Renal pelvis (tissue), 4 donors: ENCODE results near the gene LMAN2. TPM values are rescaled to one million over a fixed set of nuclear protein-coding genes. Genes with fewer than 3 reads are reported as not detected.
"Not testable (repeated sequence)": the region's sequence is repeated elsewhere in the genome, so short reads cannot be mapped to it uniquely, and the experiment has no call there.

Experiments used
- DNase-seq: peaks from one replicate; pipeline ENCODE4 v3.0.0-alpha.2; 2013
- polyA plus RNA-seq, 3 donors: library from polyadenylated mRNA; unstranded; fragments of 120-200 nt; gene quantifications; one replicate each; pipeline ENCODE4 v1.2.1, GENCODE V29; 2013; ENCODE audit not compliant: insufficient read length in 3 of 3

The LMAN2 gene
- polyA plus RNA-seq, 3 donors, result 139 to 165 (median 142) TPM

DNA sequence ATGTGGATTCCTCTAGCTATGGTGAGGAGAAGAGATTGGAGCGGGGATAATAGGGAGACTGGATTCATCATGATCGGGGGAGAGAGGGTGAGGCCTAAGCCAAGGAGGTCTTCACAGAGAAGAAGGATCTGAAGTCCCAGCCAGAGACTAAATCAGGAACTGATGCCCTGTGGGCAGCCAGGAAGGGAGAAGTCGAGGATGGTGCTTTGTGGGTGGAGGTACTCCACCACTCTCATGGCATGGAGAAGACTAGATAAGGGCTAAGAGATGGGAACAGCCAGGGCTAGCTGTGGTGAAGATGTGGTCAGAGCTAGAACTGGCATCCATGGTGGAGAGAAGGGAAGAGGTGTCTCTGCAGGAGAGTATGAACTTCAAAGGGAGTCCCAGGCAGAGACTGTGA lies 3.2 kb upstream of the LMAN2 start:
- no peak for DNase-seq

- DNase-seq, result no peak
Measured at GRCh38 chr5:177354256-177354655, 2.8 kb upstream of the LMAN2 start.

GRCh38 chr5:177353093-177353492 lies 1.6 kb upstream of the LMAN2 start:
- no peak for DNase-seq

DNA sequence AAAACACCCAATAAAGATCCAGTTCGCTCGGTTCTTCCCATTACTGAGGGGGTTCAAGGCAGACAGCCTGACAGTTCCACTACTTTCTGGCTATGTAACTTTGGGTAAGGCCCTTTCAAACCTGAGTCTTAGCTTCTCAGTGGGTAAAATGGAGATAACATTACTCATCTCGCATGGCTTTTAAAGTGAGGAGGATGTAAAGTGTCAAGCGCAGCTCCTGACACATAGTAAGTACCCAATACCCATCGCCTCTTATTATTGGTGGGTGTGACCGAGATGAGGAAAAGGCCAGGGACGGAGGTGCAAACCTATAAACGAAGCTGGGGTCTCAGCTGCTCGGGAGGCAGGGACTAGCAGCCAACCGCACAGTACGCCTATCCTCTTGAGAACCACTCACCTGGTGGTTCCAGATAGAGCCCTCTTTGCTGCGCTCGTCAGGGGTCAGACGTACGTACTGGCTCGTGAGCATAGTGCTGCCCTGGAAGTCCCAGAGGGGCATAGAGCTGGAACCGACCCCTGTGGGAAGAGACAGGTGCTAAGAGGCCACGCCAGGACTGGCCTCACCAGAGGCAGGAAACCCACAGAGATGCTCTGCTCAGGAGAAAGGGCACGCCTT lies 584 bp downstream of the LMAN2 start:
- no peak for DNase-seq

GRCh38 chr5:177349762-177350161 lies 1.7 kb downstream of the LMAN2 start:
- no peak for DNase-seq

- no peak for DNase-seq
Measured at GRCh38 chr5:177349362-177349647, 2.2 kb downstream of the LMAN2 start.

DNA sequence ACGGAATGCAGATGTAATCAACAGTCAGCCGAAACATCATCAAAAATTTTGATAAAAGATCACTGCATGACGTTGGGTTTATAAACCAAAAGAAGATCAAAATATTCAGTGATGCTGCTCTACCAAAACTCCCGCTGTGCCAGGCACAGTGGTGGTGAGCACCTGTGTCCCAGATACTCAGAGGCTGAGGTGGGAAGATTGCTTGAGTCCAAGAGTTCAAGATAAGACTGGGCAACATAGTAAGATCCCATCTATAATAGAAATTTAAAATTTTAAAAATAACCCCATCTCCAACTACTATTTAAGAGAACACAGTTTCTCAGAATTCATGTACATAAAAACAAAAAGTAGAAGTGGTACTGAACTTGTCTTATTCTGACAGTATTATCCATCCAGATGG lies 3.8 kb downstream of the LMAN2 start:
- no peak for DNase-seq

DNA sequence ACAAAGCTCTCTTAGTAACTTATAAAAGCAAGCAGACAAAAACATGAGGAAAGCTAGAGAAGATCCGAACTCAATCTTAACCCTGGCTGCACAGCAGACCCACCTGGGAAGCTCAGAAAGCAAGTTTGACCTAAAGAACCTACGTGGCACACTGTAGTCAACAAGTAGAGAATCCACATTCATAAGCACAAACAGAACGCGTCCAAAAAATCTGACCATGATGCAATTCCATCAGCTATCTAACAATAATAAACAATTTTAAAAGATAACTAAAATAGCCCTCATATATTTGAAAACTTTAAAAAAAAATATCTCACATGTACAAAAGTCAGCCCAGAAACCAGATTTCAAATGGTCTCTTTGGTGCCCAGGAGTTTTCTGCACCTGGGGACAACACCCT lies 4.6 kb downstream of the LMAN2 start:
- no peak for DNase-seq

DNA sequence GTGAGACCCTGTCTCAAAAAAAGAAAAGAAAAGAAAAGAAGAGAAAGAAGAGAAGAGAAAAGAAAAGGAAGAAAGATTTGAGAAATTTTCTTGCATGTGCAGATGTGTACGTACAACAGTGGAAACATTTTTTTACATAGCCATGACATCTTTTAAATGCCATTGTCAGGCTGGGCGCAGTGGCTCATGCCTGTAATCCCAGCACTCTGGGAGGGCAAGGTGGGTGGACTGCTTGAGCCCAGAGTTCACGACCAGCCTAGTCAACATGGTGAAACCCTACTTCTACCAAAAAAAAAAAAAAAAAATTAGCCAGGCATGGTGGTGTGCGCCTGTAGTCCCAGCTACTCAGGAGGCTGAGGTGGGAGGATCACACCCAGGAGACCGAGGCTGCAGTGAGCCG lies 6.6 kb downstream of the LMAN2 start:
- no peak for DNase-seq

DNA sequence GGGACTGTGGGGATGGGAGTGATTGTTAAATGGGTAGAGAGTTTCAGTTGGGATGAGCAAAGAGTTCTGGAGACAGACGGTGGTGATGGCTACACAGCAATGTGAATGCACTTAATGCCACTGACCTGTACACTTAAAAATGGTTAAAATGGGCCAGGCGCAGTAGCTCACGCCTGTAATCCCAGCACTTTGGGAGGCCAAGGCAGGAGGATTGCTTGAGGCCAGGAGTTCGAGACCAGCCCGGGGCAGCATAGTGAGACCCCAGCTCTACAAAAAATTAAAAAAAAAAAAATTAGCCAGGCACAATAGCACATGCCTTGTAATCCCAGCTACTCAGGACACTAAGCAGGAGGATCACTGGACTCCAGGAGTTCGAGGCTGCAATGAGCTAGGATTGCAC lies 7.7 kb downstream of the LMAN2 start:
- no peak for DNase-seq

DNA sequence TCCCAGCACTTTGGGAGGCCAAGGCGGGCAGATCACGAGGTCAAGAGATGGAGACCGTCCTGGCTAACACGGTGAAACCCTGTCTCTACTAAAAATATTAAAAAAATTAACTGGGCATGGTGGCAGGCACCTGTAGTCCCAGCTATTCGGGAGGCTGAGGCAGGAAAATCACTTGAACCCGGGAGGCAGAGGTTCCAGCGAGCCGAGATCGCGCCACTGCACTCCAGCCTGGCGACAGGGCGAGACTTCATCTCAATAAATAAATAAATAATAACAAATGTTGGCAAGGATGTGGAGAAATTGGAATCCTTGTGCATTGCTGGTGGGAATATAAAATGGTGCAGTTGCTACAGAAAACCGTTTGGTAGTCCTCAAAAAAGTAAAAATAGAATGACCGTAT lies 8.5 kb downstream of the LMAN2 start:
- DNase-seq, result not testable (repeated sequence)

DNA sequence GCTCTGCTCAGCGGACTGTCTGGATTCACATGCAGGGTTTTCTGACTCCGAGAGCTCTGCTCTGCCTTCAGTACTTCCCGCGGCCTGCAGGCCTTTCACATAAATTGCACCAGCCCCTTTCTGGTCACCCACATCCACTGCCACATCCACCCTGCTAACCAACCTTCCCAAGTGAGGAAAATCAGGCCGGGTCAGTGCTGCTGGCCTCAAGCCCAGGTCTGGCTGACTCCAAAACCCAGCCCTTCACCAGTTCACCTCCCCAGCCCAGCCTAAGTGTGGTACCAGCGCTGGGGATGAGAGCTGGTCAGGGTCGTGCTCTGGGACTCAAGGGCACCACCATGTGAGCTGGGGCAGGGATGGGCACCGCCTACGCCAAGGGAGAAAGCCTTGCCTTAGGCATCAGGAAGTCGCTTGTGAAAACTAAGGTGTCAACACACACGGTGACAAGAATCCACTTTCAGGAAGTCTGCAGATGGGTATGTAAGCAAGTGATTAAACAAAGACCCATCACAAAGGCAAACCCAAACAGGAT lies 12.3 kb downstream of the LMAN2 start:
- no peak for DNase-seq

DNA sequence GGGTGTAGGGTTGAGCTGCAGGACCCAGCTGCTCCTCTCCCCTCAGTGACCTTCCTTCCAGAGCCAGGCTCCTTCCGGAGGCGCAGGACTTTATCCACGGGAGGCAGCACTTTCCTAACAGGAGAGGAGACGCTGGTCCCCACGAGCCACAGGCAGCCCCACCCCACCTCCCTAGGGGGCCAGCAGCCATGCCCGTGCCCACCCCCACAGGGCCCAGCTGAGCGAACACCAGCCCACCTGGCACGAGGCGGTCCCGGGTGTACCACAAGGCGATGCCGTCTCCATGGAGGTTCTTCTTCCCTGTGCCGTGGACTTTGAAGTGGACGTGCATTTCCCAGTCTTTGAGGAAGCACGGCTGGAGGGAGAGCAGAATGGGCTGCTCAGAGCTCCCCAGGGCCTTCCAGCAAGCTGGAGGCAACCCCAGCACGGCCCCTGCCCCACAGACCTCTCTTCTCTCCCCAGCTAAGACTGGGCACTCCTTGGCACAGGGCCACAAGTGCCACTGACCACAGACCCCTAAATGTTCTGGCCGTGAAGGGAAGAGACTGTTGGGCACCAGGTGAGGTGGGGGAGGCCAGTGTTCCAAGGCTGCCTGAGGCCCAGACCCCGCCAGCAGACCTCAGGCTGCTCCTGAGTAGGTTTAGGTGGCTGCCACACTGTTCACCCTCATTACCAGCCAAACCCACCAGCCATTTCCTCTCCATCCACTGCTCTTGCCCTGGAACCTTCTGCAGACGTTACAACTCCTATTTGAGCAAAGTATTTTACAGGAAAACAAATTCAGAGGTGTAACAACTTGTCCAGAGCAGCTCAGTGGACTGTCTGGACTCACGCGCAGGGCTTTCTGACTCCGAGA lies 13.0 kb downstream of the LMAN2 start:
- DNase-seq, result no peak

- no peak for DNase-seq
Measured at GRCh38 chr5:177336603-177337494, 14.6 kb downstream of the LMAN2 start.

DNA sequence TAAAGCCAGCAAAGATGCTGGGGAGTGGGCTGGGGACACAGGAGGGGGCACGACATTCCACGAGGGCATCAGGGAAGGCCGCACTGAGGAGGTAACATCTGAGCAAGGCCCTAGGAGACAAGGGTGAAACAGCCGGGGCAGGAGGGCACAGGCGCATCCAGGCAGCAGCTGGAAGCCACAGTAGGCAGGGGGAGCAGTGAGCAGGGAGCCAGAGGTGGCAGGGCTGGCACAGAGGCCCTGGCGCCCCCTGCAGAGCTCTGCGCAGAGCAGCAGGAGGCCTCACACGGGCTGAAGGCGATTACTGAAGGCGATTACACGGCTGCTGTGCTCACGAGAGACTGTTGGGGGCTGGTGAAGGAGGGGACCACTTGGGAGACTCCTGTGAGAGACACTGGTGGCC lies 15.4 kb downstream of the LMAN2 start:
- no peak for DNase-seq

- no peak for DNase-seq
Measured at GRCh38 chr5:177335701-177336065, 15.8 kb downstream of the LMAN2 start.

DNA sequence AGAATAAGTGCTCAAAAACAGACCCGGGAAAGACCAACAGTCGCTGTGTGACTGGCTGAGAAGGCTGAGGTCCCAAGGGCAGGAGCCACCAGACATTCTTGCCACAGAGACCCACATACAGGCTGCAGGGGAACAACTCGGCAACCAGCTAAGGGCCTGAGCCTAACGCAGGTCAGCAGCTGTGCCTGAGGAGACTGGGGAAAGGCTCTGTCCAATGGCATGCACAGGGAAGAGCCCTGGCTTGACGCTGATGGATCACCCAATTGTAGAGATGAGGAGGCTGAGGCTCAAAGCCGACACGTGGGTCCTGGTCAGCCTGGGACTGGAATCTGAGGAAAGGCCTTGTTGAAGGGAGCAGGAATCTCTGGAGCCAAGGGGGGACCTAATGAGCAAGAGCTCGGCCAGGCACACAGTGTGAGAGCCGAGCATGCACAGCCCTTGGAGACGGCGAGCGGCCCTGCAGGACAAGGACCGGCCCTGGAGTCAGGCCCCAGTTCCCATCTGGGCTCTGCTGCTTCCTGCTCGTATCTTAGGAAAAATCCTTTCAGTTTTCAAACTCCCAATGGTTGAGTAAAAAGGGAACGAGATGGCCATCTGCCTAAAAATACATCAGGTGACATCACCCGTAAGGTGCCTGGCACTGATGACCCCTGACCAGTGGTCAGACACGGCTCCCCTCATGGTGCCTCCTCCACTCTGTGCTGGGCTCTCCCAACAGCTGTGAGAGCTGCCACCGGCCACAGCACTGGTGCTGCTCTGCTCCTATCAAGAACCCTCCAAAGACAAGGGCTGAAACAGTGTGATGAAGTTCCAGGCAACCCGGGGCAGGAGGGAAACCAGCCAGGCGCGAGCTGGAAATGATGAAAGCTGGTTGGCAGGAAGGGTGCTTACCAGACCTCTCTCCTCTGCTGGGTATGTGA lies 16.4 kb downstream of the LMAN2 start:
- DNase-seq, result no peak

GRCh38 chr5:177334155-177334551 lies 17.3 kb downstream of the LMAN2 start:
- DNase-seq, result no peak

DNA sequence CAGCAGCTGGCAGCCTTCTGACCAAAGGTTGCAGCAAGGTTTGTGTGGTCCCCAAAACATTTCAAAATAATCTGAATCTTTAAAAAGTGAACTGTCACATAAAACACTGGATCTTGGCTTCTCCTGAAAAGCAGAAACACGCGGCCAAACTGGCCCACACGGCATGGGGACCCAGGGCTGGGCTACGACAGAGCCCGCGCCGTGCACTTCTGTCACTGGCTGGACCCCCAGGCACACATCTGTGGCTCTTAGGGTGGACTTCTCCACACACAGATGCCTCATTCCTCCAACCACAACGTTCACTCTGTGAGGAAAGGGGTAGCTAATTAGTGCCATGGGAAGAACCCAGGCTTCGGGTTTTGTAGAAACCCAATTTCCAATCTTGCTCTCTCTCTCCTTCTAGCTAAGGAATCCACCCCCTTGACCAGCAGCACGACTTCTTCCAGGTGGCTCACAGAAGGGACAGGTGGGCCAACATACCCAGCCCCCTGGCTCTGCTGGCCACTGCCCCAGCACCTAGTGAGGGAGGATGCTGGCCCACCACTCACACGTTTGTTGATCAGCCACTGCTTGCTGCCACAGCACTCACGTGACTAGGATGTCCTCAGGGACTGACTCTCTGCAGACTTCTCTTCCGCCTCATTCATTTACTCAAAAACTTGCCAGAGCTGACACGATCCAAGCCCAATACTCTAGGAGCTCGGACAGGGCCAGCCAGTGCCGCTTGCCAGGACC lies 17.9 kb downstream of the LMAN2 start:
- DNase-seq, result no peak

GRCh38 chr5:177332896-177333260 lies 18.6 kb downstream of the LMAN2 start:
- DNase-seq, result no peak
